RWPE2 (cell line): ENCODE measurements around the gene ARMC2.

Experiments
- ATAC-seq: fragments of 200-7000 bp; cut with Tn5 transposase; 3 replicates; pipeline ENCODE4 v1.9.1; 2021; ENCODE audit warnings: low read depth
- DNase-seq: peaks from one replicate; pipeline ENCODE4 v3.0.0-alpha.2; 2020; ENCODE audit warnings: low spot score
- H3K27ac ChIP-seq: fragments of 450-650 bp; 2 replicates; pipeline ENCODE4 v1.5.1; 2017; ENCODE audit warnings: mild to moderate bottlenecking; ENCODE audit not compliant: poor library complexity, severe bottlenecking
- H3K27me3 ChIP-seq: fragments of 250-450 bp; sonication (Bioruptor Pico); 2 replicates; pipeline ENCODE4 v1.5.1; 2021; ENCODE audit warnings: mild to moderate bottlenecking, moderate library complexity; ENCODE audit not compliant: insufficient read depth, poor library complexity, severe bottlenecking
- H3K36me3 ChIP-seq: fragments of 250-450 bp; sonication (Bioruptor Pico); 2 replicates; pipeline ENCODE4 v1.5.1; 2020; ENCODE audit warnings: low read depth, mild to moderate bottlenecking, moderate library complexity
- H3K4me1 ChIP-seq: fragments of 250-450 bp; sonication (Bioruptor Pico); 2 replicates; pipeline ENCODE4 v1.5.1; 2021; ENCODE audit warnings: mild to moderate bottlenecking, moderate library complexity; ENCODE audit not compliant: insufficient read depth, poor library complexity, severe bottlenecking
- H3K4me3 ChIP-seq: fragments of 250-450 bp; sonication (Bioruptor Pico); 2 replicates; pipeline ENCODE4 v1.5.1; 2021; ENCODE audit warnings: mild to moderate bottlenecking, moderate library complexity; ENCODE audit not compliant: severe bottlenecking
- H3K9me3 ChIP-seq: fragments of 250-450 bp; sonication (Bioruptor Pico); 2 replicates; pipeline ENCODE4 v1.5.1; 2021; ENCODE audit warnings: mild to moderate bottlenecking, moderate library complexity; ENCODE audit not compliant: severe bottlenecking
- TF ChIP-seq, protein P1 (sequence below): fragments of 450-650 bp; IDR thresholded peaks from one replicate; pipeline ENCODE4 v1.5.1; 2017; ENCODE audit warnings: mild to moderate bottlenecking, moderate library complexity; ENCODE audit not compliant: poor library complexity, severe bottlenecking

Gene ARMC2

GRCh38 chr6:108873251-108873650, 25.0 kb downstream of the ARMC2 start:
- TF ChIP-seq, protein P1, sequence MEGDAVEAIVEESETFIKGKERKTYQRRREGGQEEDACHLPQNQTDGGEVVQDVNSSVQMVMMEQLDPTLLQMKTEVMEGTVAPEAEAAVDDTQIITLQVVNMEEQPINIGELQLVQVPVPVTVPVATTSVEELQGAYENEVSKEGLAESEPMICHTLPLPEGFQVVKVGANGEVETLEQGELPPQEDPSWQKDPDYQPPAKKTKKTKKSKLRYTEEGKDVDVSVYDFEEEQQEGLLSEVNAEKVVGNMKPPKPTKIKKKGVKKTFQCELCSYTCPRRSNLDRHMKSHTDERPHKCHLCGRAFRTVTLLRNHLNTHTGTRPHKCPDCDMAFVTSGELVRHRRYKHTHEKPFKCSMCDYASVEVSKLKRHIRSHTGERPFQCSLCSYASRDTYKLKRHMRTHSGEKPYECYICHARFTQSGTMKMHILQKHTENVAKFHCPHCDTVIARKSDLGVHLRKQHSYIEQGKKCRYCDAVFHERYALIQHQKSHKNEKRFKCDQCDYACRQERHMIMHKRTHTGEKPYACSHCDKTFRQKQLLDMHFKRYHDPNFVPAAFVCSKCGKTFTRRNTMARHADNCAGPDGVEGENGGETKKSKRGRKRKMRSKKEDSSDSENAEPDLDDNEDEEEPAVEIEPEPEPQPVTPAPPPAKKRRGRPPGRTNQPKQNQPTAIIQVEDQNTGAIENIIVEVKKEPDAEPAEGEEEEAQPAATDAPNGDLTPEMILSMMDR = no peak
- no peaks in the 10 kb centered on the region for H3K4me1 ChIP-seq
- no peaks in the 10 kb centered on the region for H3K36me3 ChIP-seq
- H3K4me3 ChIP-seq = no peak overlapping the region
- H3K9me3 ChIP-seq = no peaks in the 10 kb centered on the region
- no peak for DNase-seq
- H3K27ac ChIP-seq = no peak overlapping the region
- no peak for ATAC-seq
- no peaks in the 10 kb centered on the region for H3K27me3 ChIP-seq

DNA sequence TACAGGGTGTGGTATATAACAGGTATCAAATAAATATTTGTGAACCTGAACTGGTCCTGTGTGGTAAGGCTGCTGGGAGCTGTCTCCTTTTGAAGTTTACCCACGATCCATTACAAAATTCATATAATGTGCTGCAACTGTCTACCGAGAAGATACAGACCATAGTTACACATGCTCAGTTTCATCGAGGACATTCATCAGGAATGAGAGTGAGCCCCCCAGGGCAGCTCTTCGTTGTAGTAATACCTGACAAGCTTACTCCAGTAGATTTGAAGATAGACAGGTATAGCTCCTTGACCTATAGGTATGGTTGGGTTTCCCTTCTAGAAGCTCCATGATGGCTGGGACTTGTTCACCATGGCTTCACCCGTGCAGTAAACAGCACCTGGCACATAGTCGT, 25.7 kb downstream of the ARMC2 start:
- DNase-seq (no peak), ATAC-seq (no peak)
- H3K27ac ChIP-seq = no peak overlapping the region
- TF ChIP-seq, protein P1 = no peak
- no peak overlapping the region for H3K4me3 ChIP-seq
- H3K9me3 ChIP-seq = no peaks in the 10 kb centered on the region
- no peaks in the 10 kb centered on the region for H3K4me1 ChIP-seq
- H3K27me3 ChIP-seq = no peaks in the 10 kb centered on the region
- no peaks in the 10 kb centered on the region for H3K36me3 ChIP-seq

- no peak overlapping the region for H3K4me3 ChIP-seq
- DNase-seq = no peak
- H3K27ac ChIP-seq = no peak overlapping the region
- H3K27me3 ChIP-seq = no peaks in the 10 kb centered on the region
- TF ChIP-seq, protein P1 = no peak
- no peaks in the 10 kb centered on the region for H3K4me1 ChIP-seq
- ATAC-seq = no peak
- H3K9me3 ChIP-seq = no peaks in the 10 kb centered on the region
- H3K36me3 ChIP-seq = no peaks in the 10 kb centered on the region
Observed at GRCh38 chr6:108874470-108875160, 26.4 kb downstream of the ARMC2 start.

DNA sequence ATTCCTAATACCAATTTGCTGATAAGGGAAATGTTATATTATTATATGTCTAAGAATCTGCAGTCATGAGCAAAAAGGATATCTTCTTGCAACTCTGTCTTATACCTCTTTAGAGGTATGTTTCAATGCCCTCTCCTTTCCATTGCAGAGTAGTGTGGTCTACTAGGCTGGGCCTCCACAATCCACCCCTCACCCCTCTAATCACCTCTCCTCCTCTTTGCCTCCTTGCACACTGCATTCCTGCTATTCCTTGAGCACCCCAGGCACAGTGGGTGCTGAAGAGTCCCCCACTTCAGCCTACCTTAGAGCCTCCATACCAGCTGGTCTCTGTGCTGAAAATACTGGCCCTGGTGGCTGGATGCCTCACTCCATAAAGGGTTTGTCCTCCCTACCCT, 26.9 kb downstream of the ARMC2 start:
- TF ChIP-seq, protein P1 = no peak
- no peak for ATAC-seq
- no peak overlapping the region for H3K4me3 ChIP-seq
- H3K36me3 ChIP-seq = no peaks in the 10 kb centered on the region
- no peaks in the 10 kb centered on the region for H3K4me1 ChIP-seq
- H3K27ac ChIP-seq = no peak overlapping the region
- H3K9me3 ChIP-seq = no peaks in the 10 kb centered on the region
- H3K27me3 ChIP-seq = no peaks in the 10 kb centered on the region
- no peak for DNase-seq

- no peaks in the 10 kb centered on the region for H3K27me3 ChIP-seq
- no peaks in the 10 kb centered on the region for H3K9me3 ChIP-seq
- H3K4me3 ChIP-seq = no peak overlapping the region
- ATAC-seq (no peak), DNase-seq (no peak)
- H3K27ac ChIP-seq = no peak overlapping the region
- TF ChIP-seq, protein P1 = no peak
- H3K4me1 ChIP-seq = no peaks in the 10 kb centered on the region
- H3K36me3 ChIP-seq = no peaks in the 10 kb centered on the region
Observed at GRCh38 chr6:108877046-108877751, 29.0 kb downstream of the ARMC2 start.
